ENCODE measurements around the gene PPP1CA. TPM values are rescaled to one million over a fixed set of nuclear protein-coding genes. Genes with fewer than 3 reads are reported as not detected.
"Not testable (repeated sequence)": the region's sequence is repeated elsewhere in the genome, so short reads cannot be mapped to it uniquely, and the experiment has no call there.

The PPP1CA gene
- total RNA-seq, 1 experiment from 2014 or later: 300 TPM

- DNase-seq (ENCODE audit: low read depth): no peak
These were observed 3.0 kb upstream of the PPP1CA start for GRCh38 chr11:67404515-67405195.

GRCh38 chr11:67403085-67403484, 1.4 kb upstream of the PPP1CA start:
- DNase-seq (ENCODE audit: low read depth): not testable (repeated sequence)

GRCh38 chr11:67402192-67402839, 658 bp upstream of the PPP1CA start:
- DNase-seq (ENCODE audit: low read depth): not testable (repeated sequence)

DNA sequence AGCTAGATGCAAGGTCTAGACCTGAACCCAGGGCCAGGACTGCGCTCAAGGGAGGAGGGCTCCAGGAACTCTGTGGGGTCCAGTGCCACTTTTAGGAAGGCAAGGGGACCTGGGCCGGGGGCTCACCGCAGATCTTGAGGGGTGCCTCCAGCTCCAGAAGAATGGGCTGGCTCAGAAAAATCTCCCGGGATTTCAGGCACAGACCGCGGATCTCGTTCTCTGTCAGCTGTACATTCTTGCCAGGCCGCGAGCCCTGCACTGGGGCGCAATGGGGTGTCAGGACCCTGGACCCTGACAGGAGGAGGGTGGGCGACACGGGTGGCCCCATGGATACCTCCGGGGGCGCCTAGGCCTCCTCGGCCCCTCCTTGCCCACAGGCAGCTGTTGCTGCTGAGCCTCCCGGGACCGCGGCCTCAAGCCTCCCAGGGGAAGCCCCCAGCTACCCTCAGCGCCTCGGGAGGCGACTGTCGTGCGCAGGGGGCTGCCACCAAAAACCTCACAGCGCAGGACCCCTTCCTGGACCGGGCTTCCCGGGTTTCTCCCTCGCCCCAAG, 640 bp downstream of the PPP1CA start:
- DNase-seq (ENCODE audit: low read depth): no peak

- no peak for DNase-seq (ENCODE audit: low read depth)
These were observed 1.3 kb downstream of the PPP1CA start for GRCh38 chr11:67400251-67400941.

DNA sequence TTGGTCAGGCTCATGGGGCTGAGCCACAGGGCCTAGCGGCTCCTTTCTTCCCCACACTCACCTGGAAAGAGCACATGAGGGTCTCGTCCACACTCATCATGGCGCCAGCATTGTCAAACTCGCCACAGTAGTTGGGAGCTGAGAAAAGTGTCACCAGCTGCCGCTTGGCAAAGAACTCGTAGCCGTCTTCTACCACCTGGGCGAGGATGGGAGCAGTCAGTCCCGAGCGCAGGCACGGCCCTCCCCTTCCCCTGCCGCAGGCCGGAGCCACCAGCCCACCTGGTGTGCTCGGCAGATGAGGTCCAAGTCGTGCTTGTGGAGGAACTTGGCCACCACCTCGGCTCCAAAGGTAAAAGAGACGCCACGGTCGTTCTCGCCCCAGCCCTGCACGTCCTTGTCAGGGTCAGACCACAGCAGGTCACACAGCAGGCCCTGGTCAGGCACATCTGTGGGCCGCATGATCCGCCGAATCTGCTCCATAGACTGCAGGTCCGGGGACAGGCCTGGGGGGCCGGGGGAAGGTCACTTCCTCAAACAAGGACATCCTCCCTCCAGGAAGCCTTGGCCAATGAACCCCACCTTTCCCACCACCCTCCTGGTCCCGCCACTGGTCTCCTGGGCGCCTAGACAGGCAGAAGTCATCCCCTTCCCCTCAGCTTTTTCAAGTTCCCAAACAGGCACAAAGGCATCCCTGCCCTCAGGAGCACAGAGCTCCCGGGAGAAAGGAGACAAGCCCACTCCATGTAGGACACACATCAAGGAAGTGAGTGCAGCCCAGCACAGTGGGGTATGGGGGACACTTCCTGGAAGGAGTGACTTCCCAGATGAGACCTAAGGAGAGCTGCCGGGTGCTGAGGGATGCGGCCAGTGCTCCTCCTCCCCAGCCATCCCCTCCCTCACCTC, 2.7 kb downstream of the PPP1CA start:
- DNase-seq (ENCODE audit: low read depth): no peak

DNA sequence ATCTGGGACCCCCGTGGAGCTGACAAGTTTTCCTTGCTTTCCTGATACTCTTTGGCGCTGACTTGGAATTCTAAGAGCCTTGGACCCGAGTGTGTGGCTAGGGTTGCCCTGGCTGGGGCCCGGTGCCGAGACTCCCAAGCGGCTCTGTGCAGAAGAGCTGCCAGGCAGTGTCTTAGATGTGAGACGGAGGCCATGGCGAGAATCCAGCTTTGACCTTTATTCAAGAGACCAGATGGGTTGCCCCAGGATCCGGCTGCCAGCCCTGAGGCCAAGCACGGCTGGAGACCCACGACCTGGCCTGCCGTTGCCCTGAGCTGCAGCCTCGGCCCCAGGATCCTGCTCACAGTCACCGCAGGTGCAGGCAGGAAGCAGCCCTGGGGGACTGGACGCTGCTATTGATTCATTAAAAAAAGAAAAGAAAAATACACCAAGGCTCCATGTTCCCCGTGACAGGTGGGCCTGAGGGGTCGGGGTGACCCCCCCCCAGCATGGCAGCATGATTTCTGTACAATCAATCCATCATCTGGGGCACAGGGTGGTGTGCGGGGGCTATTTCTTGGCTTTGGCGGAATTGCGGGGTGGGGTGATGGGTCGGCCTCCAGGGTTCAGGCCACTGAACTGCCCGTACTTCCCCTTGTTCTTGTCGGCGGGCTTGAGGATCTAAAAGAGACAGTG, 3.5 kb downstream of the PPP1CA start:
- no peak for DNase-seq (ENCODE audit: low read depth)

DNA sequence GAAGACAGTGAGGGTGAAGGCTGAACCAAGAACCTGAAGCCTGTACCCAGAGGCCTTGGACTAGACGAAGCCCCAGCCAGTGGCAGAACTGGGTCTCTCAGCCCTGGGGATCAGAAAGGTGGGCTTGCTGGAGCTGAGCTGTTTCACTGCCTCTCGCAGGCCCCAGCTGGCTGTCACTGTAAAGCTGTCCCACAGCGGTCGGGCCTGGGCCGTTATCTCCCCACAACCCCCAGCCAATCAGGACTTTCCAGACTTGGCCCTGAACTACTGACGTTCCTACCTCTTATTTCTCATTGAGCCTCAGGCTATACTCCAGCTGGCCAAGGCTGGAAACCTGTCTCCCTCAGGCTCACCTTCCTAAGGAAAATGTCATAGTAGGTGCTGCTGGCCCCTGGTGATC, 4.1 kb downstream of the PPP1CA start:
- DNase-seq (ENCODE audit: low read depth): no peak

GRCh38 chr11:67396587-67397389, 4.9 kb downstream of the PPP1CA start:
- DNase-seq (ENCODE audit: low read depth): no peak

DNA sequence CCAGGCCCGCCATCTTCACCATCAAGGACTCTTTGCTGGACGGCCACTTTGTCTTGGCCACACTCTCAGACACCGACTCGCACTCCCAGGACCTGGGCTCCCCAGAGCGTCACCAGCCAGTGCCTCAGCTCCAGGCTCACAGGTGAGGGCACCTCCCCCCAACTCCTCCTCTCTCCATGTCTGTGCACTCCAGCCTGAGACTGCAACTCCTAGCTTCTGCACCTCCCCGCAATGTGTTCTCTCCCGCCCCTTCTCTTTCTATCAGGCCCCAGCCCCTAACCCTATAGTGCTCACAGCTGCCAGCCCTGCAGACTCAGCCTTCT, 5.4 kb downstream of the PPP1CA start:
- no peak for DNase-seq (ENCODE audit: low read depth)

GRCh38 chr11:67395555-67396258, 6.0 kb downstream of the PPP1CA start:
- DNase-seq (ENCODE audit: low read depth): no peak

DNA sequence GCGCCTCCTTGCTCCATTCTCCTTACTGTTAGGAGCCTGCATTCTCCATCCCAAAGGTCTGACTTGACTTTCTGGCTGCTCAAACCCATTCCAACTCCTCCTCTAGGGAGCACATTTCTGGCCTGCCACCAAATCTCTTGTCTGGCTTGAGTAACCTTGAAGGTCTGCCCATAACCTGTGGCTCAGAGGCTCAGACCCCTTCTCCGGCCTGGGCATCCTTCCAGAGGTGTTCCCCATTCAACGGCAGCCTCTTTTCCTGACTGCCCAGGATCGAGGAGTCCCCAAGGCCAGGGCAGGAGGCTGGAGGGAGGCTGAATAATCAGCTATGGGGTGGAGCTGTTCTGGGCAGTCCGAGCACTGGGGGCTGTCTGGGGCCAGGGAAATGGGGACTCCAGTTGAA, 7.7 kb downstream of the PPP1CA start:
- DNase-seq (ENCODE audit: low read depth): no peak

GRCh38 chr11:67393437-67393836, 8.2 kb downstream of the PPP1CA start:
- no peak for DNase-seq (ENCODE audit: low read depth)

- DNase-seq (ENCODE audit: low read depth): no peak
These were observed 9.4 kb downstream of the PPP1CA start for GRCh38 chr11:67392183-67392715.

- DNase-seq (ENCODE audit: low read depth): peak; percentile 94
These were observed 10.1 kb downstream of the PPP1CA start, which contains the start of gene RAD9A for GRCh38 chr11:67391304-67392182. RAD9A (plus strand) TSS chr11:67391986; CDS start chr11:67392045, 59 bp downstream.

DNA sequence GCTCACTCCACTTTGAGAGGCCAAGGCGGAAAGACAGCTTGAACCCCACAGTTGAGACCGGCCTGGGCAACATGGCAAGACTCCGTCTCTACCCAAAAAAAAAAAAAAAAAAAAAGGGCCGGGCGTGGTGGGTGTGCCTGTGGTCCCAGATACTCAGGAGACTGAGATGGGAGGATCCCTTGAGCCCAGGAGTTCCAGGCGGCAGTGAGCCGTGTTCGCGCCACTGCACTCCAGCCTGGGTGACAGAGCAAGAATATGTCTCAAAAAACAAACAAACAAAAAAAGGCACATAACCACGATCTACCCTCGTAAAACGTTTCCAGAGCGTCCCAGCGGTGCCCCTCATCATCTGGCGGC, 10.7 kb downstream of the PPP1CA start:
- no peak for DNase-seq (ENCODE audit: low read depth)

DNA sequence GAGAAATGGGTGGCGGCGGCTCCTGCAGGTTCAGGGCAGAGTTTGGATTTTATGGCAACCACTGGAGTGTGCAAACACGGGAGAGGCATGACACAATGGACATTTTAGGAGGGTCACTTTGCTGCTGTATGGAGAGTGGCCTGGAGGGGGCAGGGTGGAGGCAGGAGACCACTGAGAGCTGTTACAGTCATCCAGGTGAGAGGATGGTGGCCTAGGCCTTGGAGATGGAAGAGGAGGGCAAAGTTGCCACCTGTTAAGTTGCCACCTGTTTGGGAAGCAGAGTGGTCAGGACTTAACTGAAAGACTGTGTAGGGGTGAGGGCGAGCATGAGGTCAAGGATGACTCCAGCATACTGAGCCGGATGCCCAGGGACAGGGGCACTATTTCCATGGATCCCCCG, 12.2 kb downstream of the PPP1CA start:
- no peak for DNase-seq (ENCODE audit: low read depth)

GRCh38 chr11:67387518-67387917, 14.1 kb downstream of the PPP1CA start:
- DNase-seq (ENCODE audit: low read depth): no peak

Measured in RPMI7951 (cell line).